ENCODE measurements around the gene TRIO. TPM values are rescaled to one million over a fixed set of nuclear protein-coding genes. Genes with fewer than 3 reads are reported as not detected.

The TRIO gene
- total and polyA plus RNA-seq, 2 of the 8 experiments (the other 6 are each of a cell fraction or from before 2014, with no cell fraction given) = 35.1 to 69.1 TPM

- Histone ChIP-seq H3K14ac (ENCODE audit: insufficient read length) (no peak overlapping the region), H4K20me1 (replicated peaks in 1 of 2; ENCODE audit: control insufficient read depth in 1 of 2, insufficient read depth in 2 of 2, low read length in 2 of 2) (no peaks in the 10 kb centered on the region), H4K91ac (replicated peaks; ENCODE audit: insufficient read length, low read length) (no peak overlapping the region), H2AFZ (ENCODE audit: low read length) (no peak overlapping the region), H2BK20ac (ENCODE audit: low read length) (no peak overlapping the region), H3K9me3 (ENCODE audit: insufficient read depth in 2 of 2, low read depth in 1 of 2, low read length in 1 of 2) (no peaks in the 10 kb centered on the region), H3K23me2 (ENCODE audit: low read depth, low read length) (no peaks in the 10 kb centered on the region), H3K79me1 (ENCODE audit: low read depth, low read length) (no peaks in the 10 kb centered on the region; the same call in 1 of the 2 replicates), H4K5ac (ENCODE audit: insufficient read length, low read depth, low read length) (no peak overlapping the region), H3K4me3 (ENCODE audit: extremely low read depth in 1 of 4, insufficient read depth in 2 of 4, low read depth in 3 of 4, low read length in 4 of 4) (no peak overlapping the region), H3K9ac (replicated peaks in 1 of 4; ENCODE audit: extremely low read depth in 1 of 4, low read depth in 3 of 4, low read length in 3 of 4) (no peak overlapping the region), H3K23ac (ENCODE audit: insufficient read length) (no peak overlapping the region), H2BK120ac (replicated peaks; ENCODE audit: low read depth, low read length) (no peak overlapping the region), H3K4me2 (ENCODE audit: insufficient read depth in 1 of 2, low read depth in 2 of 2, low read length in 2 of 2) (no peak overlapping the region), H3K79me2 (ENCODE audit: control insufficient read depth in 1 of 2, insufficient read depth in 2 of 2, low read length in 2 of 2) (no peaks in the 10 kb centered on the region), H3K18ac (ENCODE audit: extremely low read depth, low read length) (no peak overlapping the region), H3K4me1 (replicated peaks in 1 of 4; ENCODE audit: control insufficient read depth in 3 of 4, insufficient read depth in 4 of 4, low read length in 3 of 4) (peaks cover 0 to 3% (median 0%) of the 10 kb centered on the region in 4 experiments; a peak in 3 of 7 replicates), H2BK12ac (ENCODE audit: low read depth, low read length) (no peak overlapping the region), H2AK5ac (ENCODE audit: low read depth, low read length) (no peak overlapping the region), H3K36me3 (ENCODE audit: control insufficient read depth in 2 of 4, insufficient read depth in 4 of 4, low read length in 3 of 4) (no peaks in the 10 kb centered on the region; a peak in 3 of 8 replicates), H3K27me3 (replicated peaks in 1 of 4; ENCODE audit: control insufficient read depth in 3 of 4, extremely low read depth in 1 of 4, insufficient read depth in 3 of 4, low read length in 3 of 4) (no peaks in the 10 kb centered on the region), H3K56ac (replicated peaks; ENCODE audit: insufficient read length, low read depth, low read length) (no peak overlapping the region), H3K27ac (ENCODE audit: low read depth, low read length) (no peak overlapping the region), H4K8ac (ENCODE audit: extremely low read depth, insufficient read depth, low read length) (no peak overlapping the region), H2BK5ac (ENCODE audit: low read depth, low read length) (no peak overlapping the region), H3K4ac (replicated peaks; ENCODE audit: insufficient read length, low read depth, low read length) (no peak overlapping the region), H2BK15ac (ENCODE audit: low read length) (no peak overlapping the region)
- DNase-seq (ENCODE audit: low read depth in 1 of 2, low spot score in 2 of 2) (no peak), FAIRE-seq (no peak)
- ChIA-PET CTCF (ENCODE audit: partially characterized antibody) (no interaction called here), POLR2A (ENCODE audit: partially characterized antibody) (no interaction called here)
- WGBS, 2 experiments (ENCODE audit: extremely low coverage in 1 of 2, insufficient coverage in 1 of 2, insufficient read length in 1 of 2, insufficient replicate concordance in 2 of 2, low coverage in 1 of 2, low lambda C conversion rate in 2 of 2, missing lambda C conversion rate in 1 of 2) = 71% methylated on average over 2 of the region's 2 CpGs; no CpG with 5 or more reads in 1 of the 2 experiments
- no peak for TF ChIP-seq CREB1 (IDR thresholded peaks at IDR 0.05)
- no peak for TF ChIP-seq SP1 (IDR thresholded peaks at IDR 0.05; ENCODE audit: low read depth, low read length)
- TF ChIP-seq POLR2A (IDR thresholded peaks at IDR 0.05; ENCODE audit: control extremely low read depth in 1 of 2, low read depth in 2 of 2, low read length in 2 of 2) = no peak
- TF ChIP-seq HDAC6 (IDR thresholded peaks at IDR 0.05; ENCODE audit: low read depth, low read length) = no peak
- no peak for TF ChIP-seq EGR1 (IDR thresholded peaks at IDR 0.05; ENCODE audit: borderline replicate concordance, low read depth, low read length)
- no peak for TF ChIP-seq KDM1A (IDR thresholded peaks at IDR 0.05; ENCODE audit: borderline replicate concordance, low read length)
- TF ChIP-seq NRF1 (IDR thresholded peaks at IDR 0.05; ENCODE audit: low read depth, low read length) = no peak
- no peak for TF ChIP-seq TEAD4 (IDR thresholded peaks at IDR 0.05; ENCODE audit: low read depth, low read length)
- TF ChIP-seq YY1 (IDR thresholded peaks at IDR 0.05; ENCODE audit: low read depth, low read length) = no peak
Measured at GRCh38 chr5:14435481-14435880, 292.3 kb downstream of the TRIO start.
